Measurements from ENCODE around the gene FCHSD2.

- TF ChIP-seq ATF2 (tag by site-specific recombination; IDR thresholded peaks at IDR 0.05; ENCODE audit: low read depth) (no peak), CTCF (tag by site-specific recombination; IDR thresholded peaks at IDR 0.05) (no peak), SETDB1 (IDR thresholded peaks at IDR 0.05; ENCODE audit: insufficient read length, low read length) (no peak), HOXD13 (CRISPR knock-in tag; IDR thresholded peaks at IDR 0.05; ENCODE audit: borderline replicate concordance) (no peak), MYNN (tag by site-specific recombination; IDR thresholded peaks at IDR 0.05; ENCODE audit: borderline replicate concordance) (no peak), REST (tag by site-specific recombination; IDR thresholded peaks at IDR 0.05) (no peak)
Observed at GRCh38 chr11:72899238-72899637, 242.9 kb downstream of the FCHSD2 start.

Measured in HEK293 (cell line).